GM13977 (cell line): ENCODE results near the gene RASSF3.

Experiments
- DNase-seq: peaks from one replicate; pipeline ENCODE4 v3.0.0; 2012; ENCODE audit warnings: low spot score
- CTCF ChIP-seq: IDR thresholded peaks from 2 replicates; pipeline ENCODE4 v1.5.1; 2012; ENCODE audit warnings: mild to moderate bottlenecking, control low read depth; ENCODE audit not compliant: insufficient read depth; ENCODE audit errors: extremely low read depth, missing control alignments
- in situ Hi-C: fragments of 300-500 bp; cut with MboI; formaldehyde crosslinking; loops from one replicate; pipeline ENCODE4 v1.12.0; 2022; ENCODE audit warnings: low sequenced_read_pairs, low pct_unique_long_range_greater_than_20kb, mixed read lengths, inconsistent platforms; ENCODE audit not compliant: unreplicated experiment

Gene RASSF3

GRCh38 chr12:64673490-64674169 lies 63.3 kb downstream of the RASSF3 start:
- TF ChIP-seq CTCF, result no peak
- DNase-seq, result no peak
- in situ Hi-C loops, result no loop called here

DNA sequence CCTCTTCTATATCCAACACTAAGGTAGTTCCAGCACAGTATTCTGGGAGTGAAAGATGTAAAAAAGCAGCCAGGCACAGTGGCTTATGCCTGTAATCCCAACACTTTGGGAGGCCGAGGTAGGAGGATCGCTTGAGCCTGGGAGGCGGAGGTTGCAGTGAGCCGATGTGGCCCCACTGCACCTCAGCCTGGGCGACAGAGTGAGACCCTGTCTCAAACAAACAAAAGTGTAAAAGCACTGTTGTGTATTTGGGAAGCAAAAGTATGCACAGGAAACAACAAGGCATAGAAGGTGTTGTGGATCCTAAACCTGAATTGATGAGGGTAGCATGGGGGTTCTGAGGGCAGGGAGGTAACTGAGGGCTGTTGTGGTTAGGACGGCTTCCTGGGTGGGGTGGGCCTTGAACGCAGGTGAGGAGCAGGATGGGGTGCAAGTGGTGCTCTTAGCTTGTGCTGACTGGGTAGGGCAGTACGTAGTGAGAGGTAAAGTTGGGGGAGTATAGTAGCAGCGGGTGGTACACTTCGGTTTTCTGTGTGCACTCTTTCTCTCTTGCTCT lies 64.2 kb downstream of the RASSF3 start:
- in situ Hi-C loops, result no loop called here
- no peak for TF ChIP-seq CTCF
- no peak for DNase-seq

DNA sequence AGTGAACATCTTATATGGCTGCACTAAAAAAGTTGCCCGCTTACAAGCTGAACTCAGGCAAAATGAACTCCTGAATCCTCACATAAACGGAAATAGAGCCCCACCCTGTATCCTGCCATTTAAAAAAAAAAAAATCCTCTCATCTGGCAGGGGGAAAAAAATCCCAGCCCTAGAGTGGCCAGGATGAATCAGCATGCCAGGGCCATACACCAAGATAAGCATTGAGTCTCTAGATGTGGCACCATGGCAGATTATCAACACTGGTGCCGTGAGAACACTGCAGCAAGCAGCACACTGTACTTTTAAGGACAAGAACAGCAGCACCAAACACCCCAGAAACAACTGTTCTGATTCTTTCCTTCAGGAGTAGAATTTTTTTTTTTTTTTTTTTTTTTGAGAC lies 65.5 kb downstream of the RASSF3 start:
- in situ Hi-C loops, result no loop called here
- no peak for TF ChIP-seq CTCF
- DNase-seq, result no peak

DNA sequence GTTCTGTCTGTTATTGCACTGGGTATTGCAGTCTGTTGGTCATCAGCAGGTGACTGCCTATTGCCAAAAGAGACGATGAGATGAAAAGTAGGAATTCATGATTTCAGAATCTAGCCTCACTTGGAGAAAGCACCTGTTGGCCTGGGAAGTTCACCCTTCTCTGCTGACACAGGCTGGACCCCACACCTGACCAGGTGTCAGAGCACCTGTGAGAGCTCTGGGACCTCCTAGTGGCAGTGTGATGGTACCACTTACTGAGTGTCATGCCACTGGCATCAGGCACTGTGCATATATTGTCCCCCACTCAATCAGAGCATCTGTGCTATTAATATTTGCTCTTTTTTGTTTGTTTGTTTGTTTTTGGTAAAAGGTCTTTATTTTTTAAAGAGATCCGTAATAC lies 68.0 kb downstream of the RASSF3 start:
- peak; percentile 24 for TF ChIP-seq CTCF
- DNase-seq, result no peak
- in situ Hi-C loops, result no loop called here

- no peak for TF ChIP-seq CTCF
- no peak for DNase-seq
- in situ Hi-C loops, result no loop called here
Observed at GRCh38 chr12:64678835-64679234, 68.5 kb downstream of the RASSF3 start.

DNA sequence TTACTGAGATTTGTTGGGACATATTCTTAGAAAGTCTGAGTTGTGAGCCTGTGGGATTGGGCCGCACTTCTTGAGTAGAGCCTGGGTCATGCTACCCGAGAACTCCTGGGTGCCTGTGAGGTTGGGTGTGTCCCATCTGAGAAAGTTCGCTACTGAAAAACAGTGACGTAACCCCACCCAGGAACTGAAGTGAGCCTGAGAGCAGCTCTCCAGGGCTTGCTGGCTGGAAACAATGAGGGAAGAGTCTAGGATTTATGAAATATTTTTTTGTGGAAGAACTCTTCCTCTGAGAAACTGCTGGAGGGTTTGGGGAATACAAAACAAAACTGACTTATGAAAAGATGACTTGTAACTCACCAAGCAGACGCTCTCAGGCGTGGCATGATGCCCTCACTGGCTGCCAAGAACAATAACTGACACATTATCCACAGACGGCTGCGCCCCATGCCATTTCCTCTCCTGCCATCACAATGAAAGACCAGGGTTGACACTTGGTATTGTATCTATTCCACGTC lies 69.2 kb downstream of the RASSF3 start:
- DNase-seq, result no peak
- no peak for TF ChIP-seq CTCF
- in situ Hi-C loops, result no loop called here
